GM12874 (cell line): ENCODE measurements around the gene KLK14.

Experiments used
- CTCF ChIP-seq: IDR thresholded peaks from 2 replicates; pipeline ENCODE4 v1.5.1; 2011; ENCODE audit warnings: low read depth, mild to moderate bottlenecking, control low read depth, low read length, moderate library complexity; ENCODE audit not compliant: insufficient read depth

Gene KLK14

GRCh38 chr19:51060973-51061372 is 21.7 kb downstream of the KLK14 start:
- no peak for TF ChIP-seq CTCF

GRCh38 chr19:51060336-51060735 is 22.4 kb downstream of the KLK14 start:
- no peak for TF ChIP-seq CTCF

- TF ChIP-seq CTCF = no peak
Measured at GRCh38 chr19:51059715-51060114, 23.0 kb downstream of the KLK14 start.

GRCh38 chr19:51055866-51056265 is 26.8 kb downstream of the KLK14 start:
- no peak for TF ChIP-seq CTCF

- no peak for TF ChIP-seq CTCF
Measured at GRCh38 chr19:51047031-51047335, 35.7 kb downstream of the KLK14 start.

- TF ChIP-seq CTCF = no peak
Measured at GRCh38 chr19:51044327-51044726, 38.4 kb downstream of the KLK14 start.

GRCh38 chr19:51043497-51043896 is 39.2 kb downstream of the KLK14 start:
- TF ChIP-seq CTCF = no peak

GRCh38 chr19:51040151-51040550 is 42.5 kb downstream of the KLK14 start:
- TF ChIP-seq CTCF = no peak
